NCI-H2081 treated with DMSO at 0.1 percent for 48 hours (cell line): ENCODE results near the gene SHF.
A peak's percentile ranks its signal among the peaks of the same experiment; 100 is the strongest.
"Not testable (repeated sequence)": the region's sequence is repeated elsewhere in the genome, so short reads cannot be mapped to it uniquely, and the experiment has no call there.

Source experiments
- DNase-seq: peaks from one replicate; lab custom pipeline; 2025; lab: John Stamatoyannopoulos, UW

Gene SHF

DNA sequence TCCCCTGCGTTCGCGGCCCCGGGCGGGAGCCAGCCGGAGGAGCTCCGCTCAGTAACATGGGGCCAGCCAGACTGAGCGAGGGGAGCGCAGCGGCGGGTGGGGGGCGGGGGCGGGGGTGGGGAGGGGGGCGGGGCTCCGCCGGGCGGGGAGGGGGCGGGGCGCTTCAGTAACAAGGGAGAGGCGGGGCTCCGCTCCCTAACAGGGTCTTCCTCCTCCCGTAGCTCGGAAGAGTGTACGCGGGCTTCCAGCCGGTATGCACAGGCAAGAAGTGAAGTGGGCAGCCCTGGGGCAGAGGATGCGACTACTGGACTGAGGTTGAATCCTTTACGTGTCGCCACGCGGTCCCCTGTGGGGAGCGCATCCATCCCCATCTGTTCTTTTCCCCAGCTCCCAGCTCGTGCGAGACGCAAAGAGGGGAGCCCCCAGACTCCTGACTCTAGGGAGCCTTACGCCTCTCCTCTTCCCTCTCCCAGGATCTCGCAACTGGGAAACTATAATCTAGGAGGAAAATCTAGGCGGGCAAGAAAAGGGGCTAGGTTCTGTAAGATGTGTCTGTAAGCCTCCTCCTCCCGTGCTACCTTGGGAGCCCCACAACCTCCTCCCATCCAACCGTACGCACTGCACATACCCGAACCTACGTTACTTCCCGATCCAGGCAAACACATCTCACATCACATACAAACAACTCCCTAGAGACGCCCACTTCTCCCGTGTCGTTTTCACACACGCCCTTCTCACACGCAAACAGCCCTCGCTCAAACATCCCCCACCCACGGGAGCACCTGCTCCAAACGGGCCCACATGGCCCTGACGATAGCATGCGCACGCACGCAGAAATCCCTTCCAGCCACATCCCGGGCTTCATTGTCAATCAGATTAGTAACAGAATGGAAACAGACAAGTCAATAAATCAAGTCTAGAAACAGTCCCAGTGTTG, at the start of gene SHF:
Gene SHF (minus strand): TSS at position 73 of the 937 bp plus-strand sequence. CDS start 15 bp downstream, at position 58.
- no peak for DNase-seq

GRCh38 chr15:45236806-45237205, 49.0 kb upstream of the SHF start:
- DNase-seq, result not testable (repeated sequence)

- DNase-seq, result no peak
These were observed 46.9 kb upstream of the SHF start for GRCh38 chr15:45234562-45235235.

- no peak for DNase-seq
These were observed 44.2 kb upstream of the SHF start for GRCh38 chr15:45231864-45232562.

- DNase-seq, result no peak
These were observed 43.4 kb upstream of the SHF start for GRCh38 chr15:45231132-45231531.

DNA sequence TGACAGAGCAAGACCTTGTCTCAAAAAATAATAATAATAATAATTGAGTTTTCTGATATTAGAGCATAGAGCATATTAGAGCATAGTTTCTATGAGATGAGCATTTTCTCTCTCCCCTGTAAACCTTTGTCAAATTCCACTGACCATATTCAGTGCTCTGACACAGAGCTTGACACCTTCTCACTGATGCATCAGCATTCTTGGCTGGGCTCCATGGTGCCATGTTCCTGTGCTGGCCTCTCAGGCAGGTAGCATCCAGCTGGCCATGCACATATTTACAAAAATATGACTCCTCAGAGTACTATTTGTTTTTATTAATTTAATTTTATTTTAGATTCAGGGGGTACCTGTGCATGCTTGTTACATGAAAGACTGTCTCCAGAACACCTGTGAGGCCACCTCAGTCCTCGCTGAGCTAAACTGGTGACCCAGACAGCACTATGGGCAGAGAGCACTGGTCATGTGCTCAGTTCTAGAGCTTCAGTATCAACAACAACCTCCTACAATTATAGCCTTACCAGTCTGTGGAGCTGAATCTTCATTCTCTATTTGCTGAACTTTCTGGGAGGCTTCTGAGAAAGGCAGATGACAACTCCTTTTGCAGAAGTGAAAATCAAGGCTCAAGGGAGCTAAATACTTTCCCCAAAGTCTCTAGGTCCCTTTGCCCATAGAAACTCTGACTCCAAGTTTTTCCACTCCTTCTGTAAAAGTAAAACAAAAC, 42.6 kb upstream of the SHF start:
- no peak for DNase-seq

- DNase-seq, result no peak
These were observed 41.2 kb upstream of the SHF start for GRCh38 chr15:45228931-45229330.

DNA sequence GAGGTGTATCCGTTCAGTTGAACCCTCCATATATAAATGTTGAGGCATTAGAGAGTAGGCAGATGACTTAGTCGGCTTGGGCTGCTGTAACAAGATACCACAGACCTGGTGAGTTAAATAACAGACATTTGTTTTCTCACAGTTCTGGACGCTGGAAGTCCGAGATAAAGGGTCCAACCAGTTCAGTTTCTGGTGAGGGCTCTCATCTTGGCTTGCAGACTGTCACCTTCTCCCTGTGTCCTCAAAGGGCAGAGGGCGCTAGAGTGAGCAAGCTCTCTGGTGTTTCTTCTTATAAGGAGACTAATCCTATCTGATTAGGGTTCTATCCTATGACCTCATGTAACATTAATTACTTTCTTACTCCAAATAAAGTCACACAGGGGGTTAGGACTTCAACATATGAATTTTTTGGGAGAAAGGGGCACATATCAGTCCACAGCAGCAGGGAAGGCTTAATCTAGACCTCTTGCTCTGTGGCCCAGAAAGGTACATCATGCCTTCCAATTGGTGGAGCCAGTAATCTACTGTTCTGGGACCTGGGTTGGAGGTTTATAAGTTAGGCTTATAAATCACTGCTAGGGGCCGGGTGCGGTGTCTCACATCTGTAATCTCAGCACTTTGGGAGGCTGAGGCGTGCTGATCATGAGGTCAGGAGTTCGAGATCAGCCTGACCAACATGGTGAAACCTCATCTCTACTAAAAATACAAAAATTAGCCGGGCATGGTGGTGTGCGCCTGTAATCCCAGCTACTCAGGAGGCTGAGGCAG, 37.9 kb upstream of the SHF start:
- no peak for DNase-seq

DNA sequence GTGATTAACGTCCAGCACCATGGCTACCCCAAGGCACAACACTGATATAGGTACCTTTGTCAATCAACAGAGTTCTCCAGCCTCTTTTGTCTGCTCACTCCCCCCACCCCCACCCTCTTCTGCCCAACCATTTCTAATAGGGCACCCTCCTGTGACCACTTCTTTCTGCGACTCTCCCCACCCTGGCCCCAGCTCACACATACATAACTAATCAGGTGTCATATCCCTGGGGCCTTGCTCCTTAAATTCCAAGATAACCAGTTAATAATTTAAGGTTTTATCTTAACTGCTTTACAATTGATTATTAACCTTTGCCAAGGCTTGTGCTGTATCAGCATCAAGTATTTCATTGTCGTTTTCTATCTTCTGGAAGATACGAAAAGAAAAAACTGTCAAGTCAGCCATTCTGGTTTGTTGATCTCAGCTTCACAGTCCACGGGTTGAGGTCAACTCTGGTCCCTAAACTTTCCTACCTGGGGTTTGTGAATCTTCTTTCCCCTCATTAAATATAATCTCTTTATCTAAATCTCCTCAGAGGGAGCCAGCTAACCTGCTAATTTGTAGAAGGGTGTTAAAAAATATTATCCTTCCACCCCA, 37.0 kb upstream of the SHF start:
- DNase-seq, result no peak

GRCh38 chr15:45221967-45222366, 34.2 kb upstream of the SHF start:
- no peak for DNase-seq

DNA sequence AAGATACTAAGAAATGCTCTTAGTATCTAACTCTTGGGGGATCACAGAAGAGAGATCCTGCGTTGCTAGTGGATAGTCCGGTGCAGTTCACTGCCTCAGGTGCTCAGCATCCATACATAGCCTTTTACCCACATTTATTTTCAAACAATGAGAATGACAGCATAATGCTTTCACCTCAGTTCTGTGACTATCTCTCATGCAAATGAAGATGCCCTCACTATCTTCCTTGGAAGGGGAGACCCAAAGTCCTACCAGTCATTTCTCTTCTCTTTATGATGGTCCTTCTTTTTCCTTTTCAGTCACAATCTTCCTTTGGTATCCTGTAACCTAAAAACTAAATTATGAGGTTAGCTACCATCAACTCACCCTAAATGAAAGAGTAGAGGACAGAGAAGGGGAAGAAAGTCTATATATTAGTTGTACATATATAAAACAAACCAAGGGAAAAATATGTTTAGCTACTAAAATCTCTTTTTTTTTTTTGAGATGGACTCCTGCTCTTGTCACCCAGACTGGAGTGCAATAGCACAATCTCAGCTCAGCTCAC, 33.4 kb upstream of the SHF start:
- no peak for DNase-seq

- no peak for DNase-seq
These were observed 24.7 kb upstream of the SHF start for GRCh38 chr15:45212493-45212892.

- DNase-seq, result peak; percentile 27
These were observed 17.4 kb upstream of the SHF start for GRCh38 chr15:45205192-45205591.

DNA sequence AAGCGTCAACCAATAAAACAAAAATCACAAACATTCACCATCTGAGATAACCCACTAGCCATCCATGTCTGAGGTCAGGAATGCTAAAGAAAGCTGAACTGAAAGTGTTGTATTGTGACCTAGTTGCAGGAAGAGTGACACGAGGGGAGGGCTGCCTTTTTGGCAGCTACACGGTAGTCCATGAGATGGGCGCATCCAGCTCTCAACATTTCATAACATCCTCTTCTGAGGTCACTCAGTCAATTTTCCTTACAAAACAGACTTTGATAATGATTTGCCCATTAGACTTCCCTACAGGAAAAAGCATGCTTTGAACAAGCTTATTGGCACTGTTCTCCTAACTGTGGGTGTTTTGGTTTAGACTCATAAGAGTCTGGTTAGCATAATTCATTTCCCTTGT, 15.4 kb upstream of the SHF start:
- DNase-seq, result no peak

DNA sequence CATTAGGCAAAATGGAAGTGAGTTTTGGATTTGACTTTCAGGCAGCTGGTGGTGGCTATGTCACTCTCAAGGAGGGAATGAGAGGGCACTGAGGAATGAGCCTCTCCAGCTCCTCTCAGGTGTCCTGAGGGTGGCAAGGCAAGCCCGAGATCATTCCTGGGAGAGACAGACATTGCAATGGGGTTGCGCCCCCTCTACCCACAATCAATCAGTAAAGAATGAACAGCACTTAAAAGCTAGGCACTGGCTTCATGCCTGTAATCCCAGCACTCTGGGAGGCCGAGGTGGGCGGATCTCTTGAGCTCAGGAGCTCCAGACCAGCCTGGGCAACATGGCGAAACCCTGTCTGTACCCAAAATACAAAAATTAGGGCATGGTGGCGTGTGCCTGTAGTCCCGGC, 14.1 kb upstream of the SHF start:
- DNase-seq, result no peak

GRCh38 chr15:45201557-45201859, 13.7 kb upstream of the SHF start:
- no peak for DNase-seq

DNA sequence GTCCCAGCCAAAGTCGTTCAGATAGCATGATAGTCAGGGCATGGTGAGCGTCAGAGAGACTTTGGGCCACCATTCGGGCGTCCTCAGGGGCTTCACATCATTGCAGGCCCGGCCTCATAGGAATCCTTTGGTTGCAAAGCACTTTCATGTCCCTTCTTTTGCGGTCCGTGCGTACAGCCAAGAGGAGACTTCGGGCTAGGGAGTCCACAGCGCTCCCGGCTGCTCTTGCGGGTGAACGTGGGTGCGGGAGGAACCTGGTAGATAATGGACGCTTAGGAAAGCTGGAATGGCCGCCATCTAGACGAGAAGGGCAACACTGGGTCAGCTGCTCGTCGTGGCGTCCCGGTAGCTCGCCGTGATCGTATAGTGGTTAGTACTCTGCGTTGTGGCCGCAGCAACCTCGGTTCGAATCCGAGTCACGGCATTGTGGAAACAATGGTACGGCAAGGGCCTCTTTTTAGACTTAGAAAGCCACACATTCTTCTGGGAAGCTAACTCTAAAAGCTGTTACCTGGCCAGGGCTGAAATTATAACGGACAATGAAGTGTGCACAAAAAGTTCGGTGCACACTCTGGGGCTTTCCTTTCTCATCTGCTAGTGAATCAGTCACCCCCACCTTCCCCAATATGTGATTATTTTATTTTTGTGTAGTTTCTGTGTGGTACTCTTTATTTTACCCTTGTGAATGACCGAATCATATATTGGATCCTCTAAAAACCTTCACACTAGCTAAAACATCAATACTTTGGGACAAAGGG, 13.2 kb upstream of the SHF start:
- DNase-seq, result peak; percentile 55

DNA sequence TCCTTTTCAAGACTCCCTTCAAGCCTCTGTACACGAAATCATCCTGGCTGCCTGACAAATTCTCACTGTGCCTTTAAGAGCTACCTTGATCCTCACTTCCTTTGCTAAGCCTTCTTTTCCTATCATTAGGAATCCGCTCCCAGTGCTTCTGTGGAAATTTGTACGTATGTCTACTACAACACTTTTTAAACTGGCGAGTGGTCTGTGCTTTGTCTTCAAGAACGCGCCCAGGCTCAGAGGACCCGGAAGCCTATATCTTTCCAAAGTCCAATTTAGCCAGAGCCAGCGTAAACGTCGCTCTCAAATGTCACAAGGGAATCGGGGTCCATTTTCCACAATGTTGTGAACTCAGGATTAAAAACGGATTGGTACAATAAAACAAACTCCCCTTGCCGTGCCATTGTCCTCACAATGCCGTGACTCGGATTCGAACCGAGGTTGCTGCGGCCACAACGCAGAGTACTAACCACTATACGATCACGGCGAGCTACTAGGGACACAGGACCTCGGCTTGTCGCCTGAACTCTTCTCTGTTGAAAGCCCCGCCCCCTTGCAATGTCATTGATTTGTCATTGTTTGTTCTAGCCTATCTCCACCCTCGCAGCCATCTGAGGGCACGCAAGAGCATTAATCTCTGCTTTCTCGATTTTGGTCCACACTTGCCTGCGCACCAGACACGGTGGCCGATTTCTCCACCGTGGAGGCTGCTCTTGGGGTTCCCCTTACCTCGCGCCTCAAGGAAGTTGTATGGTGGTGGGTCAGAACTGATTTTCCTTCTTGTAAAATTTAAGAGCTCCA, 12.4 kb upstream of the SHF start:
- DNase-seq, result peak; percentile 82

DNA sequence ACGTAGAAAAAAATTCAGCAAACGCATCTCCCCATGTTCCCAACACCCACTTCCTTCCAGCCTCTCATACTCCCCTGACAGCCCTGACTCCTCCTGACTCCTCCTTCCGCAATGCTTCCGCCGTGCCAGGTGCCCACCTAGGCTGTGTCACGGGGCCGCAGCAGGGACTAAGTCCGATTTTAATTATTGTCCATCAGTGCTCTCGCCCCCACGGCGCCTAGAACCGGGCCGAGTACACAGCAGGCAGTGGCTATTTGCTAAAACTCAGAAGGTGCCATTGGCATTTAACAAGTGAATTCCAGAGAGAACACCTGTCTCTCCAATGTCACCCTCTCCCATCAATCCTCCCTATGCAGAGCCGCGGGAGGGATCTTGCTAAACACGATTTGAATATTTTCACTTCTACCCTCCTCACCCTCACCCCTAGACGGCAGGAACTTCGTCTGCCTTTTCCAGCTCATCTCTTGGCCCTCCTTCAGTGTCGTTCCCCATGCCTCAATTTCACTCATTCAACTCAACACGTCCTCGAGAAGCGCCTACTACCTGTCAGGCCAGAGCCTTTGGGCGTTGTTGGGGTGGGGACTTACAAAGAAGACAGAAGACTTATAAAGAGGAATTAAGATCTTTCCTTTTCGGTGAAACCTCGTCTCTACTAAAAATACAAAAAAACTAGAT, 11.5 kb upstream of the SHF start:
- DNase-seq, result no peak
